NCI-H2029 treated with DMSO at 0.1 percent for 48 hours (cell line): ENCODE results near the gene CETN3.

Source experiments
- DNase-seq: peaks from one replicate; lab custom pipeline; 2025; lab: John Stamatoyannopoulos, UW

Gene CETN3

GRCh38 chr5:90409318-90410177 lies at the start of gene CETN3:
CETN3 (minus strand) TSS chr5:90409756; CDS start chr5:90409661, 95 bp downstream.
- DNase-seq = peak; percentile 97

- DNase-seq = no peak
Measured at GRCh38 chr5:90446961-90447360, 37.4 kb upstream of the CETN3 start.

GRCh38 chr5:90440644-90441043 lies 31.1 kb upstream of the CETN3 start:
- DNase-seq = no peak

- DNase-seq = peak; percentile 48
Measured at GRCh38 chr5:90438100-90438499, 28.5 kb upstream of the CETN3 start.

- no peak for DNase-seq
Measured at GRCh38 chr5:90437663-90438062, 28.1 kb upstream of the CETN3 start.

- DNase-seq = no peak
Measured at GRCh38 chr5:90434116-90434714, 24.7 kb upstream of the CETN3 start.

GRCh38 chr5:90424245-90424644 lies 14.7 kb upstream of the CETN3 start:
- no peak for DNase-seq

- no peak for DNase-seq
Measured at GRCh38 chr5:90421136-90421535, 11.6 kb upstream of the CETN3 start.

GRCh38 chr5:90418214-90418613 lies 8.7 kb upstream of the CETN3 start:
- DNase-seq = no peak

- peak; percentile 75 for DNase-seq
Measured at GRCh38 chr5:90410178-90410762, 714 bp upstream of the CETN3 start.

- DNase-seq = no peak
Measured at GRCh38 chr5:90408571-90409317, 812 bp downstream of the CETN3 start.

GRCh38 chr5:90406466-90406865 lies 3.1 kb downstream of the CETN3 start:
- DNase-seq = no peak

GRCh38 chr5:90402521-90403255 lies 6.9 kb downstream of the CETN3 start:
- DNase-seq = no peak

- no peak for DNase-seq
Measured at GRCh38 chr5:90399251-90399650, 10.3 kb downstream of the CETN3 start.

- DNase-seq = no peak
Measured at GRCh38 chr5:90398726-90399125, 10.8 kb downstream of the CETN3 start.

GRCh38 chr5:90395005-90395404 lies 14.6 kb downstream of the CETN3 start:
- DNase-seq = no peak

GRCh38 chr5:90390928-90391327 lies 18.6 kb downstream of the CETN3 start:
- DNase-seq = no peak

- DNase-seq = no peak
Measured at GRCh38 chr5:90390326-90390725, 19.2 kb downstream of the CETN3 start.

GRCh38 chr5:90387508-90387907 lies 22.0 kb downstream of the CETN3 start:
- no peak for DNase-seq

GRCh38 chr5:90386099-90386710 lies 23.4 kb downstream of the CETN3 start:
- no peak for DNase-seq

- no peak for DNase-seq
Measured at GRCh38 chr5:90384389-90384788, 25.2 kb downstream of the CETN3 start.
